ENCODE measurements around the gene DOC2B.
"Not testable (repeated sequence)": the region's sequence is repeated elsewhere in the genome, so short reads cannot be mapped to it uniquely, and the experiment has no call there.

Gene DOC2B

DNA sequence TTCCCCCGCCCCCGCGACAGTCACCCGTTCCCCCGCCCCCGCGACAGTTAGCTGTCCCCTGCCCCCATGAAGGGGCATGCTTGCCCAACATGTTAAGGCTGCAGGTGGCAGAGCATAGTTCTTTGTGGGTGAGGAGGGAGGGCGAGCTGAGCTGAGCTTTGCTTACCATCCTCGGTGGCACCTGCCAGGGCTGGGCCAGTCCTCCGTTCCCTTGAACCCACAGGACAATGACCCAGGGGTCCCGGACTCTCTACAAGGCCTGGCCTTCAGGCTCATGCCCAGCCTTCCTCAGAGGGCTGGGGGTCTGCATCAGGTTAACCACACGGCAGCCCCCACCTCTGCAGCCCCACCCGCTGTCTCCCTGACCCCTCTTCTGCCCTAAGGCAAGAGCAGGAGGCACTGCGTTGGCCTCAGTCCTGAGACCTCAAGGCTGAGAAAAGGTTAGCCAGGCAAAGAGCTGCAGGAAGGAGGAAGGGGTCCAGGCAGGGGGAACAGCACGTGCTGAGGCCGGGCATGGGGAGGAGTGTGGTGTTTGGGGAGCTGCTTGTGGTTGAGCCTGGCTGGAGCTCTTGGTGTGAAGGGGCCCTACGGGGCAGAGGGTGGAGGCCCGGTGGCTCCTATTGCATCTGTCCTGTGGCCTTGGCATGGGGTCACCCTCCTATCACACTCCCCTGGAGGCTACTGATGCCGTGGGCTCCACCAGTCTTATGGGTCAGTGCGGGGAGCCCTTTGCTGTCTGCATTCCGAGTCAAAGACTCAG lies 11.4 kb upstream of the DOC2B start:
- DNase-seq (ENCODE audit: low read depth in 2 of 2) = no peak

DNA sequence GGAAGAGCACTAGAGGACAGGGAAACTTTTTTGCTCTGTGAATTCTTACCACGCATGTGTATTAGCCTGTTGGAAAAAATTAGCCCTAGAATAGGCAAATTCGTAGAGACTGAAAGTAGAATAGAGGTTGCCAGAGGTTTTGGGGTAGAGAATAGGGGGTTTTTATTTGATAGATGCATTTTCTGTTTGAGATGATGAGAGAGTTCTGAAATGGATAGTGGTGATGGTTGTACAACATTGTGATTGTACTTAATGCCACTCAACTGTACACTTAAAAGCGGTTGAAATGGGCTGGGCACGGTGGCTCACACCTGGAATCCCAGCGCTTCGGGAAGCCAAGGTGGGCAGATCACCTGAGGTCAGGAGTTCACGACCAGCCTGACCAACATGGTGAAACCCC lies 8.0 kb upstream of the DOC2B start:
- no peak for DNase-seq (ENCODE audit: low read depth in 2 of 2)

DNA sequence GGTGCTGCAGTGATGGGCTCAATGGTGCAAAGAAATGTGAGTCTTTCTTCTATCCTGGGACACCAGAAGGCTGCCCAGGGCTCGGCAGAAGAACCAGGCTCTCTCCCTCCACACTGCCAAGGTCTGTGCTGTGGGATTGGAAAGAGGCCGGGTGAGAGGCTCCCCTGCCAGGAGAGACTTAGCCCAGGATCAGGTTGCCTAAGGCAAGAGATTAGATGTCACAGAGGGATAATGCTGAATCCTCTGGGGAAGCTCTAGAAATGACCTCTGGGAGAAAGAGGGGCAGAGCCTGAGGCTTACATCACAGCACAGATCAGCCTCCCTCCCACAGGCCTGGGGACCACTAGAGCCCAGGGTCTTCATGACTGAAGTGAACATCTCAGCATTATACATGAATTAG lies 5.7 kb upstream of the DOC2B start:
- DNase-seq (ENCODE audit: low read depth in 2 of 2) = no peak

DNA sequence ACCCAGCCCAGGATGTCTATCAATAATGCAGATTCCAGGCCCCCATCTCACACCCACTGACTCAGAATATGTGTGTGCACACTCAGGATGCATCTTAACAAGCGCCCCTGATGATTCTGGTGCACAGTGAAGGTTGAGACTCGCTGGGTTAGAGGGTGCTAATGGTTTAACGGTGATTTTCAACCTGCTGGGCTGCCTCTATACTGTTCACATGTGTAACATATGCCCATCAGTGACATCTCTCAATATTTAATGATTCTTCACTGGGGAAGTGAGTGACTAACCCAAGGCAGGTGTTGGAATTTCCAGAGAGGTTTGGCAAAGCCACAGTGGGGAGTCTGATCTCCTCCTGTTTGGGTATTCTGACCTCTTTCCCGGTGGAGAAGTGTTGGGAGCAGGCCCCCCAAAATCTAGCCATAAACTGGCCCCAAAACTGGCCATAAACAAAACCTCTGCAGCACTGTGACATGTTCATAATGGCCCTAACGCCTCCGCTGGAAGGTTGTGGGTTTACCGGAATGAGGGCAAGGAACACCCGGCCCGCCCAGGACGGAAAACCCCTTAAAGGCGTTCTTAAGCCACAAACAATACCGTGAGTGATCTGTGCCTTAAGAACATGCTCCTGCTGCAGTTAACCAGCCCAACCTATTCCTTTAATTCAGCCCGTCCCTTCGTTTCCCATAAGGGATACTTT lies 4.1 kb upstream of the DOC2B start:
- peak in 1 of 2 donors; percentile 51 for DNase-seq (ENCODE audit: low read depth in 2 of 2)

DNA sequence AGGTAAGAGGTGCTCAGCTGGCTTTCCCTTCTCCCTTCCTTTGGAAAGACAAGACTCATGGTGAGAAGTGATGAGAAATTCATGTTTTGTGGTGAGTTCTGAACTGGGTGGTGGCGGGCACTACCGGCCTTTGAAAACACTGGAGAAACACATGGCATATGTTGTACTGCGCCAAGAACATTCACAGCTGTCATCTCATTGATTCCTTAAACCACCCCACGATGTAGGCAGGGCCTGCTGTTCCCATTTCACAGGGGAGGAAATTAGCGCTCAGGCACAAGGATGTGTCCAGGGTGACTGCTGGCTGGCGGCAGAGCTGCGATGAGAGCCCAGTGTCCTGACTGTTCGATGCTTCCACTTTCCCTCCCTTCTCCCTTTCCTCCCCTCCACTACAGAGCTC lies 1.6 kb upstream of the DOC2B start:
- DNase-seq (ENCODE audit: low read depth in 2 of 2) = no peak

DNA sequence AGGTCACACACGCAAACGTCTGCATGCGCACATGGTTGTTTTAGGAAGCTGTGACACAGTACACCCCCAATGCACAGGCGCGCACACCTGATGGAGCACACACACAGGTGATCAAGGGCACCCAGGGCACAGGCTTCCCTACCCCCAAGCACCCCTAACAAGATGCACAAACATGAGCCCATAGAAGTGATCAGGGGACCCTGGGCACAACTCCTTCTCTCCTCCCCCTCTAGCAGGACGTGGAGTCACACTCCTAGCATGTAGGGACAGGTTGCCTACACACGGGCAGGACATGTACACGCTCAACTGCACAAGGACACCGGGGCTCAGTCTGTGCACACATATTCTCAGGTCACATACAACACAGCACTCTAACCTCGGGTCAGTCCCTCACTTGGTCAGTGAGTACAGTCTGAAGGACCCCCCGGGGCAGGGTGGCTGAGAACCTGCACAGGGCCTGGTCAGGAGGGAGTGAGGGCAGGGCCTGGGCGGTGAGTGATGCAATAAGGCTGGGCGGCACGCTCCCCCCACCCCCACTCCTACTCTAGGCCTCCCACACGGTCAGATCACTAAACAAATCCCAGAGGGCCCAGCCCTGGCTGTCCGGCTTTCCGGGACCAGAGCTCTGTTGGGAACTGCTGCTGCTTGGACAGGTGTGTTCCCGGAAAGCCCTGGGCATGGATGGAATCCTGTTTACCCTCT lies 751 bp upstream of the DOC2B start:
- DNase-seq (ENCODE audit: low read depth in 2 of 2) = no peak

DNA sequence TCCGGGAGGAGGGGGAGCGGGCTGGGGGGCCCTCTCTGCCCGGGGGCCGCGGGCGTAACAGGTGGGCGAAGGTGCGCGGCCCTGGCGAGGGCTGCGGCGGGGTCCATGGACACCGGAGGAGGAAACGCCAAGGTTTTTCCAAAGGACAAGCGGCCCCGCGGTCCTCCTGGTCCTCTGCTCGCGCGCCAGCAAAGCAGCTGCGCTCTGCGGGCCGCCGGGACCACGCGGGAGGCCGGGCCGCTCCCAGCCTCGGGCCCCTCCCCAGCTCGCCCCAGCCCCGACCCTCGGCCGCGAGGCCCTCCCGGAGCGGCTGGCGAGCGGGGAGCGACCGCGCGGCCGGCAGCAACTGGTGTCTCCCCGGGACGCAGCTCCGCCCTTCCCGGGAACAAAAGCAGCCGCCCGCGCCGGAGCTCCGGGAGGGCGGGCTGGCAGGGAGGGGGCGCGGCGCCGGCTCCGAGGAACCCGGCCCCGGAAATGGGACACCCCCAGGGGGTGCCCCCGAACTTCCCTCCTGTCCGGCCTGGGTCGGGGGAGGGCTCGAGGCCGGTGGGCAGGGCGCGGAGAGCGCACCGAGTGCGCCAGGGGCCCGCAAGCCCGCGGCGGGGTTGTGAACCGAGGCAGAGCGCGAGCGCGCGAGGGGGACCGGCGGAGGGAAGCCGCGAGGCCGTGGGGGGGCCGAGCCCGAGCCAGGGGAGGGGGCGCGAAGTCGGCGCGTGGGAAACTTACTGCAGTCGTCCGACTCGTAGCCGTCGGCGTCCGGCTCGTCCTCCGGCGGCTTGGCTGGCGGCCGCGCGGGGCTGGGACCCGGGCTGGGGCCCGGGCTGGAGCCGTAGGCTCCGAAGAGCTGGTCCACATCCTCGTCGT lies 837 bp downstream of the DOC2B start:
- DNase-seq (ENCODE audit: low read depth in 2 of 2) = no peak

DNA sequence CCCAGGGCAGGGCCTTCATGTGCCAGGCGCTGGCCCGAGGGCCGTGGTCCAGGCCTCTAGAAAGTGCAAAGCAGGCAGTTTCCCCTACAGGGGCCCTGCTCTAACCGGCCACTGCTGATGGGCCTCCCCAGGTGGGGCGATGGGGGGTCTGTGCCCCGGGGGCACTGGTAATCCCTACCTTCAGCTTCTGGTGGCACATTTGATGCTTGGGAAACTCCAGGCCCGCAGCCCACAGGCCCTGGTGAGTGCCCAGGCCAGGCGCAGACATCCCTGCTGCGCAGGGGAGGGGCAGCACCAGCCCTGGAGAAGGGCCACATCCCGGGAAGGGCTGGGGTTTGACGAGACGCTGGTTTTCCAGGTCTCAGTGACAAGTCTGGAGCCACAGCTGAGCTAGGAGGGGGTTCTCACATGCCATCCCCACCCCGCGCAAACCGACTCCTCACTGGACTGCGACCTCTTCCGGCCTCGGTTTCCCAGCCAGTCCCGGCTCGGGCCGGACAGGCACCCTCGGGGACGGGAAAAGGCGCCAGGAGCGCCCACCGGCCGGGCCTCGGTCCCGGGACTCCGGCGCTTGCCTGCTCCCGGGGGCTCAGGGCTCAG lies 1.6 kb downstream of the DOC2B start:
- DNase-seq (ENCODE audit: low read depth in 2 of 2) = no peak

DNA sequence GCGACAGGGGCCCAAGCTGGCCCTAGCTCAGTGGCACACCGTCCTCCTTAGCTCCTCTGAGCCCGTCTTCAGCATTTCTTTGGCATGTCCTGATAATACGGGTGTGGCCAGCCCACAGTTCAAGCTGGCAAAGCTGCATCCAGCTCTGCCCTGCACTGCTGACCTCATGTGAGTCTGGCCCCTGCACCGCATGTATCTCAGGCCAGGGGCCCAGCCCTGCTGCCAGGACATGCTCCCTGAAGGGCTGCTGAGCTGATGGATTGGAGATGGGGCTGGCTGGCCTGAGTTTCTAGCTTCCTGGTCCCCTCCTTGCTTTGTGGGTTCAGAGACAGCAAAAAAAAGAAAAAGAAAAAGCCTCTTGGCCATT lies 2.4 kb downstream of the DOC2B start:
- DNase-seq (ENCODE audit: low read depth in 2 of 2) = no peak

DNA sequence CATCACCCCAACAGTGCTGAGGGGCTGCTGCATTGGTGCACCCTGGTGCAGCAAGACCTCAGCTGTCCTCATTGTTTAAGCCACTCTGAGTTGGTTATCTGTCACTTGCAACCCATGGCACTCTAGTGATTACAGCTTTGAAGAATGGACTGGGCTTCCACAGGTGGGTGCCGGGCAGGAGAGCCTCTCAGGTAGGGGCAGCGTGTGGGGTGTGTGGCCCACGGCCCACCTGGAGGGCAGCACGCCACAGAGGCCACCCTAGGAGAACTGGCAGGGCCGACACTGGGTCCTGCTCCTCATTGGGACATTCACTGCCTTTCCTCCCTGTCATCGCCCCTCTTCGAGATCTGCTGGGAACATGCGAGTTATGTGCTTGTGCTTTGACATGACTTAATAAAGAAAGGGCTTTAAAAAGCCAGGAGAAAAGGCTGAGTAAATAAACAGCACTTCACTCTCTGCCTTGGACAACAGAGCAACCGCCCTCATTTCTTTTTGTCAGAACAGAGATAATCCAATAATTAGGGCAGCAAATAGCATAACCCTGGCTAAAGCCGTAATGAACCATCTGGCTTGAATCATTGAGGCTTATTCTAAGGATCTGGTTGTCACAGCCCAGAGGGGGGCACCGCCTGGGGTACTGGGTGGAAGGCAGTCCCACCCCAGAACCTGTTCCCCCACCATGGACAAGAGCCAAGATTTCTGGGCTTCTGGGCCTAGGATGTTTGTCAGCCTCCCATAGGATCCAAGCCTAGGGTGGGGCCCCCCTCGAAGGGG lies 3.0 kb downstream of the DOC2B start:
- DNase-seq (ENCODE audit: low read depth in 2 of 2) = no peak

DNA sequence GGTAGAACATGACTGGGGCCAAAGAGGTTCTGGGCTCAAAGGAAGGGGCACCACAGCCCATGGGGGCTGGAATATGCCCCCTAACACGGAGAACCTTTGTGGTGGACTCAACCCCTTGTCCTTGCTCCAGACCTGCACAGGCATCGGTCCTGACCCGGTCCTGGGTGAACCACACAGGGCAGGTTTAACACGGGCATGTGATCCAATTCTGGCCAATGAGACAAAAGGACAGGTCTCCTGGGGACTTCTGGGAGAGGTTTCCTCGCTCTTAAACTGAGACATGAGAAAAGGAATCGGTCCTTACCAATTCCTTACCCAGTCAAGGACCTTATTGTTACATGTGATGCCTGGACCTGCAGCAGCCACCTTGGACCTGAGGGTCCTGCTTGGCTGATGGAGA lies 3.7 kb downstream of the DOC2B start:
- no peak for DNase-seq (ENCODE audit: low read depth in 2 of 2)

DNA sequence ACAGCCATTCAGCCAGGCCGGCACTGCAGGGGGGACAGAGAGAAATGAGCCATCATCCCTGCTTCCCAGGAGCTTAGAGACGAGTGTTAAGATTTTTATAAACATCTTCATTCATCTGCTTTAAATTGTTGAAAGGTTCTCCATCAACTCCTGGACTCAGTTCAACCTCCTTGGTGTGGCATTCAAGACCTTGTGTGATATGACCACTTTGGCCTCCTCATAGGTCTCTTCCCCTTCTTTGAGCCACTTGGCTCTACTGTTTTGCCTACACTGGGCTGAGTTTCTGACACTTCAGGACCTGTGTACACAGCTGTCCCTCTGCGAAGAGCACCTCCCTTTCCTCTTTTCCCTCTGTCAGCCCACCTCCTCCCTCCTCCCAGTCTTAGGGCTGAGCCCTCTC lies 4.3 kb downstream of the DOC2B start:
- no peak for DNase-seq (ENCODE audit: low read depth in 2 of 2)

DNA sequence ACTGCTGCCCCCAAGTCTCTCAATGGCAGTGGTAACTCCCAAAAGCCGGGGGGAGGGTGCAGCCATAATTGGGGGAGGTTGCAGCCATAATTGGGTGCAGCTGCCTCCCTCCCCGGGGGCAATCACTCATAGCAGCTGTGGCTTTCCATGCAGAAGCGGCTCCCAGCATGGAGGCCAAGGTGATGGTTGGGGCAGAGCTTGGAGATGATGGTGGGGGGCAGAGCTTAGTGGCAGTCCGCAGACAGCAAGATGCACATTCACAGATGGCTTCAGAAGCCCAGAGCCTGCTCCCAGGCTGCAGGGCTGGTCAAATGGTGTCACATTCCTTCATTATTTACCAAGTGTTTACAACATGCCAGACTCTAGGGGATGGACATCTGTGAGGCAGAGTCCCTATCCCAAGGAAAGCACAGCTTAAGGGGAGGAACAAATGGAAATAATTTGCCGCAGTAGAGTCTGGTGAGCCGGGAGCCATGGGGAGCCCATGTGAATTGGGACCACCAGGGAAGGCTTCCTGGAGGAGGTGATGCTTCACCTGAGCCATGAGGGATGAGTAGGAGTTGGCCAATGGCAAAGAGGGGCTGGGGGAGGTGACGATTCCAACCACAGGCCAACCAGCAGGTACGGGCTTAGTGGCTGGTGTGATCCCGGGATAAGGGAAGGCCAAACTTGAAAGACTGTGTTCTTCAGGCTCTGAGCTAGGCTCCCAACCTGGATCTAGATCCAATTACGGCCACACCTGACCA lies 8.1 kb downstream of the DOC2B start:
- DNase-seq (ENCODE audit: low read depth in 2 of 2) = no peak

DNA sequence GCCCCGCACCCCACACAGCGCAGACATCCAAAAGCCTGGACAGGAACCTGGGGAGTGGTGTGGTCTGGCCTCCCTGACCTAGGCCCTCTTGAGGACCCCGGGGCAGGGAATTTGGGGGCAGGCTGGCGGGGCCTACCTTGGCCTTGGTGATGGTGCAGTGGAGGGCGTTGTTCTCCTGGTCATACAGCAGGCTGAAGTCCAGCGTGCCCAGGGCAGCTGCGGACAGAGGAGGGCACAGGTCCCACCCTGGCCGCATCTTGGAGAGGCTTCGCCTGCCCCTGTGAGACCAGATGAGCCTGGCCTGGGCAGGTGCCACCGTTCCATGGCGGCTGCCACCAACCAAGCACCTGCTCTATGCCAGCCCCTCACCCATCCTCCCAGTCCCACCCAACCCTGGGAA lies 9.0 kb downstream of the DOC2B start:
- no peak for DNase-seq (ENCODE audit: low read depth in 2 of 2)

DNA sequence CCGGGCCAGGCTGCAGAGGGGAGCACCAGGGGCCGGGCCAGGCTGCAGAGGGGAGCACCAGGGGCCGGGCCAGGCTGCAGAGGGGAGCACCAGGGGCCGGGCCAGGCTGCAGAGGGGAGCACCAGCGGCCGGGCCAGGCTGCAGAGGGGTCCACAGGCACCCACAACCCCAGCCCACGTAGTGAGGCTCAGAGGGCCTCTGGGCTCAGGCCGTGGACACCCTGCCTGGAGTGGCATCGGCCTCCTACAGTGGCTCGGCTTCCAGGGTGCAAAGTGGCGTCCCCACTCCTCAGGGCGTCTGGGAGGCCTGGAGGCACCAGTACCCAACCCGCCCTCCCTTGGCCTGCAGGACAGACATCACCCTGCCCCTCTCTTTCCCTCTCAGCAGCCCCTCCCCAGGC lies 9.6 kb downstream of the DOC2B start:
- DNase-seq (ENCODE audit: low read depth in 2 of 2) = no peak

DNA sequence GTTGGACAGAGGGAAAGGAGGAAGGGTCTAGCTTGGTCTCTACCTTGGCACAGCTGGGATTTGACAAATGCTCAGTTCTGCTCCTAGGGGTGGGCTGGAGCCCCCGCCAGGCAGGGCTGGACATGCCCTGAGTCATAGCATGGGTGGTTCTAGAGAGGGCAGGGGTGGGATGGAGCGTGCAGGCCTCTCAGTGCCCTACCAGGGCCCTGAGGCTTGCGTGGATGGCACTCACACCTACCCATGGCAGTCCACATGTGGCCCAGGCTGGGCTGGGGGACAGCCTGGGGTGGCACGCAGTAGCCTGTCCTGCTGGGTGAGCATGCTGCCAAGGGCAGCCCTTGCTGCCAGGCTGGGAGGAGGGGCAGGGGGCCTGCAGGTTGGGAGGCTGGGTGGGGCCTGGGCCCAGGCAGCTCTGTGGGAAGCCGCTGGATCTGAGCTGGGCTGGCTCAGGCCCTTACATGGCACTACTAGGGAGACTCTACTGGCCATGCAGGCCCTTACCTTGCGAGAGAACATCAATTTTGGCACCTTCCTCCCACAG lies 11.2 kb downstream of the DOC2B start:
- no peak for DNase-seq (ENCODE audit: low read depth in 2 of 2)

DNA sequence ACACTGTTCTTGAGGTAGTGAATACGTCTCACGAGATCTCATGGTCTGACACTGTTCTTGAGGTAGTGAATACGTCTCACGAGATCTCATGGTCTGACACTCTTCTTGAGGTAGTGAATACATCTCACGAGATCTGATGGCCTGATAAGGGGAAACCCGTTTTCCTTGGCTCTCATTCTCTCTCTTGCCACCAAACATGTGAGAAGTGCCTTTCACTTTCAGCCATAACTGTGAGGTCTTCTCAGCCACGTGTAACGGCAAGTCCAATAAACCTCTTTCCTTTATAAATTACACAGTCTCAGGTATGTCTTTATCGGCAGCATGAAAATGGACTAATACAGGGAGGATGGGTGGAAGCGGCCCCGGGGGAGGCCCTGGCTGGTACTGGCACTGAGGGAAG lies 12.8 kb downstream of the DOC2B start:
- not testable (repeated sequence) for DNase-seq (ENCODE audit: low read depth in 2 of 2)

DNA sequence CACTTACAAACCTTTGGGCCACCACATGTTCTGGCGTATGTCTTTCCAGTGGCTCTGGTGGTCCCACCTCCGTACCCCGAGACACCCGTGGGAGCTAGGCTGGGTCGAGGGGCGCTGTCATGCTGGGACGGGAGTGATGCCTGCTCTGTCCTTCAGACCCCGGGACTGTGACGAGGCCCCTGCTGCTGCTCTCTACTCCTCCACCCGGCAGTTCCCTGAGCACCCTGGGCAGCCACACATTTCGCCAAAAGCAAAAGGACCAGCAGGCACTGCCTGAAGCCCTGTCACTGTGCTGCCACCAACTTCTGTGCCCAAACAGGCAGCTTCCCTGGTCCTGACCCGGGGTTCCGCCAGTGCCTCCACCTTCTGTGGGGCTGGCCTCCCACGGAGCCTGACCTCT lies 15.5 kb downstream of the DOC2B start:
- DNase-seq (ENCODE audit: low read depth in 2 of 2) = no peak

DNA sequence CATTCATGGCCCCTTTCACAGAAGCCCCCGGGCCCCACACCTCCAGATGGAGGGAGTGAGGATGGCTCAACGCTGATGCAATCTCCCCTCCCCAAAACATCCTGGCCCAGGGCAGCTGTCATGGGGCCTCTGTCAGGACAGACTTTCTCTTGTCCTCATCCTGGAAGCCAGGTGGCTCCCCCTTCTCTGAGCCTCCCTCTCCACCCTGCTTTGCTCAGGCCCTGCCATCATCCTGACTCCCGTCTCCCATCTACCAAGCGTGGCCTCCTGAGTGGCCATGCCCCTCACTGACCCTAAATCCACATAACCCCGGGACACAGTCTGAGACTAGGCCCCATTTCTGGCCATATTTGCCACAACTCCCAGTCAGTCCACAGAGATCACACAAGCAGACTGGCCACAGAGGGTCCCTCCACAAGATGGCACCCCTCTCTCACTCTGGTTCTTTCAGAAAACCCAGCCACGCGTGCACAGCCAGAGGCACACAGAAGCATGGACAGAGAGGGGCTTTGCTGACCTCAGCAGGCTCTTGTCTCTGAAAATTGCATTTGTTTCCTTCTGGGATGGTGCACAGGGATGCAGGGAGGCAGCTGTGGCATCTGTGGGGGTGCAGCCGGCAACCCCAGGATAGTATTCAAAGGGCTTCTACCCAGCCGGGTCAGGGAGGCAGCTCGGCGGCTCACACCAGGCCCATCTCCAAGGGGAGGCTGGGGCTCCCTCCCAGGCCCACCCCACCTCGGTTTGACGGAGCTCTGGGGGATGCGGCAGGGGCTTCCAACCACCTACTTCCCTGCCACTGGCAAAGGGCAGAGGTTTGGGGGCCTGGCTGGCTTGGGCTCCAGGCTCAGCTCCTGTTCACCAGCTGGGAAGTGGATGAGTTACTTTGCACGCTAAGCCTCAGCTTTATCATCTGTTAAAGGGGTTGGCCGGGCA lies 16.9 kb downstream of the DOC2B start:
- DNase-seq (ENCODE audit: low read depth in 2 of 2) = no peak

Measured in stimulated activated CD4-positive, alpha-beta T cell treated with anti-CD3 and anti-CD28 coated beads, Interleukin-4, amount 100 ng/mL, for 48 hours (primary cell).